ENCODE measurements around the gene ATXN8OS. TPM values are rescaled to one million over a fixed set of nuclear protein-coding genes. Genes with fewer than 3 reads are reported as not detected.

Gene ATXN8OS
- total RNA-seq, 1 donor from 2014 or later: not detected

Other genes with a start within 250 kb of the ATXN8OS start
- gene KLHL1, start 626 bp downstream of the ATXN8OS start, total RNA-seq: not detected

Measured in Right ventricle myocardium superior (tissue), 1 donor.